Right ventricle myocardium superior (tissue), 1 donor: ENCODE data around the gene PTPRC. TPM values are rescaled to one million over a fixed set of nuclear protein-coding genes. Genes with fewer than 3 reads are reported as not detected.

Experiments used
- ATAC-seq: fragments of 200-7000 bp; cut with Tn5 transposase; one replicate; pipeline ENCODE4 v1.9.1; 2020; ENCODE audit warnings: mild to moderate bottlenecking; ENCODE audit not compliant: poor library complexity
- DNase-seq: peaks from one replicate; pipeline ENCODE4 v3.0.0-alpha.2; 2020
- intact Hi-C: fragments of 100-400 bp; cut with DNase I; formaldehyde crosslinking; loops from one replicate; pipeline ENCODE4 v1.11.2; 2022
- total RNA-seq: library from RNA; stranded (reverse); fragmentation: NEBNext Ultra II Directional; extraction: Animal tissue kit (Norgen Biotek cat#: 25700); gene quantifications from one replicate; pipeline ENCODE4 v1.2.1, GENCODE V29; 2021
- donor health status: DM: no; HTN: yes; CAD: no; lungs with severe emphysema.

Gene PTPRC
- total RNA-seq, 1 donor from 2014 or later: 7.2 TPM

DNA sequence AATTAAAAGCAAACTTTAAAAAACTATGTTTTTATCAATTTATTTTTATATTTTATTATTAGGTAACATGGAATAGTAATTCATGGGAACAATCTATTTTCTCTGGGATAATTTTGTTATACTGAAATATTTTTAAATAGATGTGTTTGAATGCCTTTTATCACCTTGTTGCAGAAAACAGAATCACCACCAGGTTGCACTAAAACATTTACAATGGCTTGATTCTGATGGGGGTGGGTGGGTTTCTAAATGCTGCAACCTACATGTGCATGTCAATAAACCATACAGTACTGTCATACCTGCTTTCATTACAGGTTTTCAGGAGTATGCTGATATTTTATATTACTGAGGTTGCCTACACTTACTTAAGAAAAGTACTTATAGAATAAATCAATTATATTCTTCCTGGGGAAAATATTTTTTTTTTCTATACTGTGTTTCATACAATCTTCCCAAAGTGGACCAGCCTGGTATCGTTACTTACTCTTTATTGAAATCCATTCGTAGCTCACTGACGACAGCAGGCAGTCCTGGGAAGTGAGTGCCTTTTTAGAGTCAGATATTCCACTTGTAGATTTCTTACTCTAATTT is 132.8 kb downstream of the PTPRC start:
- DNase-seq (no peak), ATAC-seq (no peak)
- intact Hi-C loops: no loop called here

DNA sequence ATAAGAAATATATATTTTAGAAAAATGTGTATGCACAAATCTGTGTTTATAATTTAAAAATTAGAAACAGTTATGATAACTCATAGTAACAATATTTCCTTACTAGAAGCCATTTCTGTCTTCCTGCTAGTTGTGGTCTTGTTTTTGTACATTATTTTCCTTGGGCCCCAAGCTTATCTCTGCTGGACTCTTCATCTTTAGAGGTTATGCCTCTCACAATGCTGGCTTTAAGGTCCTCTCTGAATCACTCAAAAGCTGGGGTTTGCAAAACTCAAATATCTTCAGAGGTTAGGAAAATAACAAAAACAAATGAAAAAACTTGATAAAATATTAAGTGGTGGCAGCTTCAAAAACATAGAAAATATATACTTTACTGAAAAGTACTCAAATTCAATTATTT is 133.8 kb downstream of the PTPRC start:
- DNase-seq: no peak
- intact Hi-C loops: no loop called here
- ATAC-seq: no peak

DNA sequence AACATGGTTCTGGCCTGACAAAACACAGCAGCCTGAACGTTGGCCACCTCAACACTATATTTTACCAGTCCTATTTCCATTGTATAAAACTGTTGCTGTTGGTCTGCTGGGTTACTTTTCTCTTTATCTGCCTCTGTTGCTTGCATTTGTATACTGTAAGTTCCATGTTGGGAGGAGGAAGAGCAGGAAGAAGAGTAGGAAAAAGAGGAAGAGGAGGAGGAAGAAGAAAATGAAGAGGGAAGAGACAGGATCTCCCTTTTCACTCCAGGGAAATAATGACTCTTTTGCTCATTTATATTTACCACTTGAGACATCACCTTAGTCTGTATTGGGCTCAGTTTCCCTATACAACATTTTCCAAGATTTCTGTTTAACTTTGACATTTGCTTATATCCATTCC is 134.2 kb downstream of the PTPRC start:
- no peak for ATAC-seq
- intact Hi-C loops: no loop called here

DNA sequence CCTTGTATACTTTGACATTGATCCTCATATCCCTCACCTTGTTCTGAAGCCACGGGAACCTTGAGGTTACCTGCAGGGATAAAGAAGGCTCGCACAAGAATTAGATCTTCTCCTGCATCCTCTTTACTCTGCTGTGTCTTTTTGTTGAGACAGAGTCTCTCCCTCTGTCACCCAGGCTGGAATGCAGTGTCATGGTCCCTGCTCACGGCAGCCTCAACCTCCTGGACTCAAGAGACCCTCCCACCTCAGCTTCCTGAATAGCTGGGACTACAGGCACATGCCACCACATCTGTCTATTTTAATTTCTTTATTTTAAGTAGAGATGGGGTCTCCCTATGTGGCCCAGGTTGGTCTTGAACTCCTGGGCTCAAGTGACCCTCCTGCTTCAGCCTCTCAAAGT is 134.7 kb downstream of the PTPRC start:
- ATAC-seq (no peak), DNase-seq (no peak)
- intact Hi-C loops: no loop called here

More for the DNA sequence above, 134.2 kb downstream of the PTPRC start:
- no peak for DNase-seq

DNA sequence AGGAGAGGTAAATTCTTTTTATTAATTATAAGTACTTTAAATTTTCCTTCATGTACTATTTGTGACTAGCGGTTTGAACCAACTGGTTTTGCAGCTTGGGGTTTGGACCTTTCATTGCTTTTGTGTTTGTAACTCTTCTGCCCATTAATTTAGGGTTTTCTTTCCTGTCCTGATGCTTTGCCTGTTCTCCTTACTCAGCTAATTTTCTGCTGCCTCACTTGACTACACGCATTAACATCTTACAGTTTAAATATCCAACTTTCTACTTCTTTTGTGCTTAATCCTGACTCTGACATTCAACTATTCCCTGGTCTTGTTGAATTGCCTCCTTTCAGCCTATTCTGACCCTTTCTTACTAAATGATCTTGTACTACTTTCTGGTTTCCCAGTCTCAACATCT is 135.6 kb downstream of the PTPRC start:
- DNase-seq: no peak
- intact Hi-C loops: no loop called here
- ATAC-seq: no peak

DNA sequence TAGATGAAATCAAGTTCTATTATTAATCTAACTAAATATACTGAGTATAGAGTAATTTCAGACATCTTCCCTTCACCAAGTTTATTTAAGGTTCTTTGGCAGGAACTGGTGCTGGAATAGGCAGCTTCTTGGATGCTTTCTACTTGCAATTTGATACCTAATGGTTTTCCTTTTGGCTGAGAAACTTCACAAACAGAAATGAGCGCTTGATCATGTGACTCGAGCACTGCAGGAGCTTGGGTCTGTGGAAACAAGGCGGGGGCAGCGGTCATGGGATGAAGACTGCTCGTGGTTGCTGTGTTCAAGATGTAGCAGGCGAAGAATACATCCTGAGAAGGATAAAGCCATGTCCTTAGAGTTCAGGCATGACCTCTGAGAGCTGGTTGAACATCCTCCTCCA is 136.8 kb downstream of the PTPRC start:
- no peak for ATAC-seq
- DNase-seq: no peak
- intact Hi-C loops: no loop called here

DNA sequence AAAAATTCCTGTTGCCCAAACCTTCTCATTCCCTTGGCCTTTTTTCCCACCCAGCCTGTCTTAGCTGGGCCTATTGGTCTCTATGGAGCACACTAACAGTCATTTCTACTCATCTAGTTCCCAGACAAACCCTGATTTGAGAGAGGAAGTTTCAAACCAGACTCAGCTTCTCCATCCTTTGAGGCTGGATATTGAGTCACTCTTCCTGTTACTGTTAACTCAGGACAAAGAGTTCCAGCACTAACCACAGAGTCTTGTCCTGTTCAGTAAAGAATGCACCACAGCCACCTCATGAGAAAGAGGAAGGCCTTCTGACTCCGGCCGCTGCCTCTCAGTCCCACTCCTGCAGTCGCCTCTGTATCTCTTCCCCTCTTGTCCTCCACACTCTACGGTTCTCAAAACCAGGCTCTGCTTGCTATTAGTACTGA is 137.8 kb downstream of the PTPRC start:
- DNase-seq (peak; percentile 65), ATAC-seq (peak; percentile 93)
- intact Hi-C loops: no loop called here

DNA sequence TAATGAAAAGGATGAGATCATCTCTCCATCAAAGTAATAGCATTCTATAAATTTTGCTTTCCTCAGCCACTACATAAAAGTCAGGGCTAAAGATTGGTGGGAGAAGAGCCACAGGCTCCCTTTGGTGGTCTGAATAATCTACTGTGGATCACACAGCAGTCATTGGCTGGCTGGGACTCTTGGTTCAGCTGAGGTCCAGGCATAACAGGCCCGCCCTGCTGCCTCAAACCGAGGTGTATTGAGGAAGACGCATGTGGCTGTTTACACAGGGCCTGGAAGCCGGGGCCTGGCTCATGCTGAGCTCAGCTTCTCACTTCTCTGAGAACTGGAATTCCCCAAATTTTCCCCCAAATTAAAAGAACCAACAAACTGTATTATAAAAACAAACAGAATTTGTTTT is 139.2 kb downstream of the PTPRC start:
- peak; percentile 46 for ATAC-seq
- peak; percentile 53 for DNase-seq
- intact Hi-C loops: no loop called here

DNA sequence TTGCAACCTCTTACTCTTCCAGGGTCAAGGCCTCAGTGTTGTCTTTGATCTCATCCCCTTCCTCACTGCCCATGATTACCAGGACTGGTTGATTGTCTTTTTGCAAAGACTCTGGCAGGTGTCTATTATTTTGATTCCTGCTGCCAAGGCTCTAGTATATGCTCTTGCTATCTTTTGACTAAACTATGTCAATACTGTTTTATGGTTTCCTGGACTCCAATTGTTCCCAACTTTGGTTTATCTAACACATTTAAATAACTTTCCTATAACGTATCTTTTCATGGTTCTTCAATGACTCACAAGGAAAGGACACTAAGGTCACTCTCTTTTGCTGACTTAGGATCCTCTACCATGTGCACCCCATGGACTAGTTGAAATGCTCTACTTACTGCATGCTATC is 141.5 kb downstream of the PTPRC start:
- no peak for ATAC-seq
- DNase-seq: no peak
- intact Hi-C loops: no loop called here

DNA sequence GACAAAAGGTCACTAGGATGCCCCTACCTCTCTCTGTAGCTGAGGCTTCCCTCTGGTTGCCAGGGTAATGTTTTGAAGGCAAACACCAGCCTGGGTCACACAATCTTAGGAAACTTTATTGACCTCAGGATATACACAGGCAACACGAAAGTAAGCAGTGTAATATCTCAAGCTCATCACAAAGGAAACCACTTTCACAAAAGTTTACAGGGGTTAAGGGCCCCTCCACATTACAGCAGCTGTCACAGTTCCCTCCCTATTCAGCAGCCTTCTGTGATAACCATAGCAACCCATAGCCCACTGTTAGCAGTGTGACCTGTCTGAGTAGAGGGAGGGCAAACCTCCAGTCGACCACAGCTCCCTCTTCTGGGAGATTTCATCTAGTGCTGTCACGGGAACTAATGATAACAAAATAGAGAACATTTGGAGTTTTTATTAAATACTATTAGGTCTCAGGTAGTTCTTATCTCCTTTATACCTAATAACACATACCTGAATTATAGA is 149.8 kb downstream of the PTPRC start:
- intact Hi-C loops: no loop called here
- ATAC-seq: peak; percentile 31
- no peak for DNase-seq

DNA sequence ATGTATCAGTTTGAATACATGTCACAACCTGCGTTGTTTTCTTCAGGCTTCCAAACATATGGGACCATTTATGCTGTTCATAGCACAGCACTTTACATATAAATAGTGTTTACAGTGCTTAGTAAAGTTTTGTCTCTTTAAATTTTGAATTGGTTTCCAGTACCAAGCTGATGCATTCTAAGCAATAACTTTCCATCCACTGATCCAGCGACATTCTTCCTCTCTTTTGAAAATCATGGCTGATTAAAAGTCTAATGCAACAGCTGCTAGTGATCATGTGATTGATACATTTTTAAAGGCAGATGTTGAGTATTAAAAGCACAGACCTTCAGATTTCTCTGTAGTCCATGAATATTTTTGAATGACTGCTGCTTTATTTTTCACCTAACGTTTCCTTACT is 154.9 kb downstream of the PTPRC start:
- intact Hi-C loops: loop anchor here (10.0 kb wide), 1 partner anchor 321 kb away; no protein-coding TSS in a partner anchor
- no peak for DNase-seq
- no peak for ATAC-seq

DNA sequence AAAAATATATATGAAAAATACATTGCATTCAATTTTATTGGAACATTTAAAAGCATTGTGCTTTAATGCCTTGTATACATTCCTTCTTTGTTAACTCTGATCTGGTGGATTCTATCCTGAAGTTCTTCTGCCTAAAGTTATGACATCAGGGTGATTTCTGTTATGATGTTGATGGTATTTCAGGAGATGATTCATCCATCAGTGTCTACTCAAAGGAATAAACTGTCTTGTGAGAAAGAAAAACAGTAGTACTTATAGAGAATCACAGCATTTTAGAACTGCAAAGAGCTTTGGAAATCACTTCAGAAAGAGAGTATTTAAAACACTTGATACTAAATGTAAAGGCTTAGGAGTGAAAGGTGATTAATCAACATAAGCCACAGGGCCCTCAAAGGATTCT is 155.7 kb downstream of the PTPRC start:
- ATAC-seq (no peak), DNase-seq (no peak)
- intact Hi-C loops: loop anchor here (10.0 kb wide), 1 partner anchor 320 kb away; no protein-coding TSS in a partner anchor

DNA sequence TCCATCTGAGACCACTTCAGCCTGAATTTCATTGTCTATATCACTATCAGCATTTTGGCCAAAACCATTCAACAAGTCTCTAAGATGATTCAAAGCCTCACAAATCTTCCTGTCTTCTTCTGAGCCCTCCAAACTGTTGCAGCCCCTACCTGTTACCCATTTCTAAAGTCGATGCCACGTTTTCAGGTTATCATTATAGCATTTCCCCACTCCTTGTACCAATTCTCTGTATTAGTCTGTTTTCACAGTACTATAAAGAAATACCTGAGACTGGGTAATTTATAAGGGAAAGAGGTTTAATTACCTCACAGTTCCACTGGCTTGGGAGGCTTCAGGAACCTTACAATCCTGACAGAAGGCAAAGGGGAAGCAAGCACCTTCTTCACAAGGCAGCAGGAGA is 158.8 kb downstream of the PTPRC start:
- DNase-seq: no peak
- no peak for ATAC-seq
- intact Hi-C loops: loop anchor here (10.0 kb wide), 1 partner anchor 317 kb away; no protein-coding TSS in a partner anchor

DNA sequence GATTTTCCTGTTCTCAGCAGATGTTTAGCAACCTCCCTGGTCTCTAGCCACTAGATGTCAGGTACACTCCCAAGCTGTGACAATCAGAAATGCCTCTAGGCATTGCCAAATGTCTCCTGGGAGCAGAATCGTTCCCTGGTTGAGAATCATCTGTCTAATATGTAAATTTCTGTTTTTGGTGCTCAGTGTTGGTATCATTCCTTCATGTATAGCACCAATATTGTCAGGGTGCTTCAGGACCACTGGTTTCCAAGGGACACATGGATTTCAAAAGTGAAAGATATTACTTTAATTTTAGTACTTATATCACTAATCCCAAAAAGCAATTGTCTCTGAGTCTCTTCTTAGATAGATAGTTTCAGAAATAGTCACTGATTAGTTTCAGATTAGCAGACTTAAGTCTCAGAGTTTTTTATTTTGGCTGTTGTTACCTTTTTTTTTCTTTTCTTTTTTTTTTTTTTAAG is 160.1 kb downstream of the PTPRC start:
- DNase-seq (no peak), ATAC-seq (no peak)
- intact Hi-C loops: loop anchor here (10.0 kb wide), 1 partner anchor 316 kb away; no protein-coding TSS in a partner anchor

DNA sequence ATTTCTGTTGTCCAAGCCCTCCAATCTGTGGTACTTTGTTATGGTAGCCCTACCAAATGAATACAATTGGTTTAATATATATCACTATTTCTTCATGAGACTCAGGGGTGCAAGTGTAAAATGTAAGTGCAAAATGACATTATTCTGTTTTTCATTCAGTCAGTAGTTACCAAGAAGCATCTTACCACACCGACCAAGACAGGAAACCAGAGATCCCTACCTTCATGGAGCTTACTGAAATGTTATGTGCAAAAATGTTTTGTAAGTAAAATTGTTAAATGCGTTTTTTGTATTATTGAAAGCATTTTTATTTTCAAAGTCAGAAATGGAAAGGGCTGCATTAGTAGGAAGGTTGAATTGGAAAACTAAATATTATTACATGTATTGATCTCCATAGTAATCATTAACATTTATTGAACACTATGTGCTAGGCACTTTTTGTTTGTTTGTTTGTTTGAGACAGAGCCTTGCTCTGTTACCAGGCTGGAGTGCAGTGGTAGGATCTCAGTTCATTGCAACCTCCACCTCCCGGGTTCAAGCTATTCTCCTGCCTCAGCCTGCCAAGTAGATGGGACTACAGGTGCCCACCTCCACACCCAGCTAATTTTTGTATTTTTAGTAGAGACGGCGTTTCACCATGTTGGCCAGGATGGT is 166.8 kb downstream of the PTPRC start:
- intact Hi-C loops: no loop called here
- ATAC-seq (no peak), DNase-seq (no peak)

DNA sequence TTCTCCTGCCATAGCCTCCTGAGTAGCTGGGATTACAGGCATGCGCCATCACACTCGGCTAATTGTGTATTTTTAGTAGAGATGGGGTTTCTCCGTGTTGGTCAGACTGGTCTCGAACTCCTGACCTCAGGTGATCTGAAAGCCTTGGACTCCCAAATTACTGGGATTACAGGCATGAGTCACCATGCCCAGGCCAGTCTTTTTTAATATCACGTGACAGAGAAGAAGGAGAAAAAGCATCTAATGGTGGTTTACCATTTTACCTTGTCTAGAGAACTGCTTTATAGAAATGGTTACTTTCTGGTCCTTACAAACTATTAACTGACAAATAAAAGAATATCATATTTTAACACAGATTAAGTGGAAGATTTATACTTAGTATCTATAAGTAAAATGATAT is 168.0 kb downstream of the PTPRC start:
- no peak for ATAC-seq
- intact Hi-C loops: no loop called here
- no peak for DNase-seq
